Iris pigment epithelial cell (primary cell): ENCODE results near the gene ZDHHC17.
"Not testable (repeated sequence)": the region's sequence is repeated elsewhere in the genome, so short reads cannot be mapped to it uniquely, and the experiment has no call there.

Source experiments
- DNase-seq: peaks from one replicate; pipeline ENCODE4 v3.0.0-alpha.2; 2011; ENCODE audit warnings: low read depth

The ZDHHC17 gene

GRCh38 chr12:76763746-76764675 lies at the start of gene ZDHHC17:
ZDHHC17 (plus strand) TSS chr12:76764115; CDS start chr12:76764237, 122 bp downstream.
- peak; percentile 92 for DNase-seq

DNA sequence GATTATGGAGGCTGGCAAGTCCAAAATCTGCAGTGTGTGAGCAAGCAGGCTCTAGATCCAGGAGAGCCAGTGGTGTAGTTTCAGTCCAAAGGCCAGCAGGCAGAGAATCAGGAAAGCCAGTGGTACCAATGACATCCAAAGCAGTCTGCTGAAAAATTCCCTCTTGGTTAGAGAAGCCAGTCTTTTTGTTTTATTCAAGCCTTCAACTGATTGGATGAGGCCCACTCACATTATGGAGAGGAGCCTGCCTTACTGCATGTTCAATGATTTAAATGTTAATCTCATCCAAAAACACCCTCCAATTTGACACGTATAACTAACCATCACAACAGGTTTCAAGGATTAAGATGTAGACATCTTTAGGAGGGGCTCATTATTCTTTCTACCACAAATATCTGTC lies 49.5 kb upstream of the ZDHHC17 start:
- DNase-seq = no peak

- no peak for DNase-seq
These were observed 49.1 kb upstream of the ZDHHC17 start for GRCh38 chr12:76714861-76715260.

DNA sequence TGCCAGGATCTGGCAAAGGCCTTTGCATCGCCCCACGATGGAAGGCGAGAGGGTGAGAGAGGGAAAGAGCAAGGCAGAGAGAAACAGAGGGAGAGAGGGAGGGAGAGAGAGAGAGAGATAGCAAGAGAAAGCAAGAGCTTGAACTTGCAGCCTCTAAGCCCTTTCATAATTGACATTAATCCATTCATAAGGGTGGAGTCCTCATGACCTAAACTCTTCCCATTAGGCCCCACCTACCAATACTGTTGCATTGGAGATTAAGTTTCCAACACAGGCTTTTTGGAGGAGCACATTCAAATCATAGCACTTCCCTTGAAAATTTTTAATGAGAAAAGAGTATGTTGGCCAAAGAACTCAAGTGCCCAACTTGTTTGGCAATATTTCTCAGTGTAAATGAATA lies 48.6 kb upstream of the ZDHHC17 start:
- DNase-seq = no peak

- no peak for DNase-seq
These were observed 46.6 kb upstream of the ZDHHC17 start for GRCh38 chr12:76717314-76717713.

GRCh38 chr12:76719171-76720041 lies 44.5 kb upstream of the ZDHHC17 start:
- peak; percentile 58 for DNase-seq

- peak; percentile 89 for DNase-seq
These were observed 43.8 kb upstream of the ZDHHC17 start for GRCh38 chr12:76720068-76720467.

DNA sequence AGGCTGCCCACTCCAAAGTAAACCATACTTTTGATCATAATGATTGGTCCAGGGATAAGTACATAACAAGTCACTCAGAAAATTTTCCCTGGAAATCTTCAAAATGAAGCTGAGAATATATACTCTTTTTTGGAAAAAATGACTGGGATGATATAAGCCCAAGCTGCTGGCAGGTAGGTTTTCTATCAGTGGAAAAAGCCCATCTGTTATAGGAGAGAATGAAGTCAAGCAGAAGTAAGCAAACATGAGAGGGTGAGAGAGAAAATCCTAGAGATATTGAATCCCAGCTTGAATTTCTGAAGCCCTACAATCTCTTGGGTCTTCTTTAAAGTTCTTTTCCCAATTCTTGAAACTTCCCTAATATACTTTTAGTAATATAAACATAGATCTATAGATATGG lies 37.3 kb upstream of the ZDHHC17 start:
- DNase-seq = no peak

GRCh38 chr12:76732188-76732587 lies 31.7 kb upstream of the ZDHHC17 start:
- DNase-seq = not testable (repeated sequence)

- DNase-seq = not testable (repeated sequence)
These were observed 26.2 kb upstream of the ZDHHC17 start for GRCh38 chr12:76737689-76738088.

- no peak for DNase-seq
These were observed 24.9 kb upstream of the ZDHHC17 start for GRCh38 chr12:76738824-76739579.

GRCh38 chr12:76739896-76740295 lies 24.0 kb upstream of the ZDHHC17 start:
- DNase-seq = no peak

DNA sequence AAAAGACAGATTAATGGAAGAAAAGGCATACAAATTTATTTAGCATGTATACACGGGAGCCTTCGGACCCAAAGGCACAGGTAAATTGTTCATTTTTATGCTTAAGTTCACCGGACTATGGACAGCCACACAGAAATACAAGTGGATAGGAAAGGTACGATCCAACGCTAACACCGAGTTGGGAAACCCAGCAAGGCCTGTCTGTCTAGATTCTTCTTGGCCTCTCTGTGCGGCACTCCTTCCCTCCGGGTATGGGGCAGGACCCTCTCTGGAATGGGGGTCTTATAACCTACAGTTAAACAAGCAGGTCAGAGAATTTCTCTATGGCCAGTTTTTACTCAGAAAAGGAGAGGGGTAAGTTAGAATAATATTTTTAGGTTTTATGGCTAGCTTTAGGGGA lies 23.4 kb upstream of the ZDHHC17 start:
- DNase-seq = no peak

- DNase-seq = no peak
These were observed 18.6 kb upstream of the ZDHHC17 start for GRCh38 chr12:76745343-76745742.

GRCh38 chr12:76746516-76746915 lies 17.4 kb upstream of the ZDHHC17 start:
- no peak for DNase-seq

DNA sequence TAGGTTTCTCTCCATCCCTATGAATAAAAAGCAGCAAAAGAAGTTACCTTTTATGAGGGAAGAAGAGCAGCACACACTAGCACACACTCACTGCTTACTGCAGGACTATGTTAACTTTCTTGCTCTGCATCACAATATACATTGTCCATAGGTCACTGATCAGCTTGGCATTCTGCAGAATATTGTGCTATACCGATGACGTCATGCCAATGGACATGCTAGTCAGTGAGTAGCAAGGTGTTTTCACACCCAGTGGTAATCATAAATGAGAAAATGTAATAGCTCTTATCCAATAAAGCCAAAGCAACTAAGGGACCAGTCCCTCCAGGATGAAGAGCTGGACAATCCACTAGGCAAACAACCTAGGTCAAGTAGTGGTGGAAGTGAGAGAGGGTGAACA lies 16.7 kb upstream of the ZDHHC17 start:
- DNase-seq = no peak

GRCh38 chr12:76755829-76756379 lies 8.0 kb upstream of the ZDHHC17 start:
- DNase-seq = no peak

DNA sequence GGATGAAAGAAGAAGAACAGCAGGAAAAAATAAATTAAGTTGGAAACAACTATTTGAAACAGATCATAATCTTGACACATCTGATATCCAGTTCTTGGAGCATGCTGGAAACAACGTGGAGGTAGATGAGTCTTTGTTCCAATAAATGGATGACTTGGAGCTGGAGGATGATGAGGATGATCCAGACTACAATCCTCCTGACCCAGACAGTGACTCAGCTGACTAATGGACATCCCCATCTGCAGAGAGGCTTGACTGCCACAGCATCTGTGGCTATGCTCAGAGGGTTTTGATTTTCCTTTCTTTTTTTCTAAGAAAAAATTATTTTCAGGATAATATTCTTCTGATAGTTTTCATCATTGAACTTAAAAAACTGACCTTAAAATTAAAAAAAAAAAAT lies 6.2 kb upstream of the ZDHHC17 start:
- peak; percentile 24 for DNase-seq

DNA sequence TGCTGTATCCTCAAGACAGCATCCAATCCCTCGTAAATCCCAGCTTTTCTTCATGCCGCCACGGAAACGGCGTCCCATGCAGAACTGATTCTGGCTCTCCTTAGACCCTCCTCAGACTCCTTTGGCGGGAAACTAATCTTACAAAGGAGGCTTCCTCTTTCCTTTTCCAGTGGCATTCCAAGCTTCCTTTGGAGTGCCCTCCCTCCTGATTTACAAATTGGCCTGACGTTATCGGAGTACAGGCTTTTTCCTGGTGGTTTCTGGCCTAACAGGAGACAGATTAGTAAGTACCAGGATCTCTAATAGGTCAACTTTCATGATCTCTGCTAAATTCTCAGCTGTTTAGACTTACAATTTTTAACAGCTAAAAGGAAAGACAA lies 1.3 kb upstream of the ZDHHC17 start:
- DNase-seq = no peak

DNA sequence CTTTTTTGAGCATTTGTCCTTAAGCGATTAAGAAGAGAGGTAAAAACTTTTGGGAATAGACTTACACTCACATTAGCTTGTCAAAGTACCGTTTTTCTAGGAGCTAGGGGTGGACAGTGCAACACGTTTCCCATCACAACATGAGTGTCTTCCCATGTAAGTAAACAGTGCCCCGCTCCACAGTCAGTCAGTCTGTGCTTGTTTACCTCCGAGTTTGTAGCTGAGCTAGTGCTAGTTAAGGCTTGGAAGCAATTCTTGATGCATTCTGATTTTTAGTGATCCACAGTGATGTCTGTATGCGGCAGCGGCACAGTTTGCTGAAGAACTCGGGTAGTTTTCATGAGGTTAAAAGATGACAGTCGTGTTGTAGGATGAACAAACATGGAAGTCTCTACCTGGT lies 941 bp downstream of the ZDHHC17 start:
- peak; percentile 43 for DNase-seq

DNA sequence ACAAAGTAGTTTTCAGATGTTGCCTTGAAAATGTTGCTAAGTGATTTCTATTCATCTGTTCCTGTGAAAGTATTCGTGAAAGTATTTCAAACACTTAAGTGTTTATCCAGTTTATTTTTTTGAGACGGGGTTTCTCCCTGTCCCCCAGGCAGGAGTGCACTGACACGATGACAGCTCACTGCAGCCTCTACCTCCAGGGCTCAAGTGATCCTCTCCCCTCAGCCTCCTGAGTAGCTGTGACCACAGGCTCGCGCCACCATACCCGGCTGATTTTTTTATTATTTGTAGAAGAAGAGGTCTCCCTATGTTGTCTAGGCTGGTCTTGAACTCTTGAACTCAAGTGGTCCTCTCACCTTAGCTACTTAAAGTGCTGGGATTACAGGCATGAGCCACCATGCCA lies 1.7 kb downstream of the ZDHHC17 start:
- no peak for DNase-seq

GRCh38 chr12:76766161-76766560 lies 2.2 kb downstream of the ZDHHC17 start:
- no peak for DNase-seq
